K562 (cell line): Measurements from ENCODE around the gene ZMYM4. TPM values are rescaled to one million over a fixed set of nuclear protein-coding genes. Genes with fewer than 3 reads are reported as not detected.

ENCODE experiments used
- DACH1 ChIP-seq: fragments of 450-650 bp; IDR thresholded peaks from 2 replicates; pipeline ENCODE4 v1.6.1; 2018; ENCODE audit not compliant: partially characterized antibody
- FOXA3 ChIP-seq, 2 experiments: fragments of 450-650 bp in 1 of 2; sonication (generic) in 1 of 2; formaldehyde crosslinking; IDR thresholded peaks in 1 of 2; conservative IDR thresholded peaks in 1 of 2; 2 replicates each; pipeline versions ENCODE4 v1.4.0 to v1.8.0; 2020 to 2022; ENCODE audit warnings: mild to moderate bottlenecking in 2 of 2, missing genetic modification reagents in 1 of 2
- FOXM1 ChIP-seq, 2 experiments: fragments of 450-650 bp in 1 of 2; sonication (generic) in 1 of 2; formaldehyde crosslinking in 1 of 2; IDR thresholded peaks; 2 replicates each; pipeline versions ENCODE4 v1.6.1 to v1.9.0; 2017 to 2022; ENCODE audit warnings: low read depth in 2 of 2, mild to moderate bottlenecking in 2 of 2, missing genetic modification reagents in 1 of 2, moderate library complexity in 1 of 2
- HNRNPH1 ChIP-seq: fragments of 200-400 bp; formaldehyde crosslinking; optimal IDR thresholded peaks from 2 replicates; pipeline ENCODE3; 2017; ENCODE audit warnings: low read depth, mild to moderate bottlenecking, low read length, moderate library complexity
- HSF4 ChIP-seq: fragments of 250-450 bp; sonication (Bioruptor Pico); IDR thresholded peaks from 2 replicates; pipeline ENCODE4 v2.1.2; 2022; ENCODE audit warnings: mild to moderate bottlenecking, moderate library complexity, borderline replicate concordance
- KAT2B ChIP-seq: IDR thresholded peaks from one replicate; pipeline ENCODE4 v1.6.1; 2012; ENCODE audit warnings: low read depth, mild to moderate bottlenecking, control low read depth, inconsistent platforms, low read length, moderate library complexity
- NCOR1 ChIP-seq: fragments of 450-650 bp; IDR thresholded peaks from 2 replicates; pipeline ENCODE4 v1.6.1; 2016; ENCODE audit warnings: mild to moderate bottlenecking, moderate library complexity
- NR0B1 ChIP-seq: fragments of 450-650 bp; IDR thresholded peaks from one replicate; pipeline ENCODE4 v1.6.1; 2018; ENCODE audit warnings: mild to moderate bottlenecking, moderate library complexity; ENCODE audit not compliant: partially characterized antibody
- PCBP1 ChIP-seq: fragments of 200-400 bp; formaldehyde crosslinking; IDR thresholded peaks from 2 replicates; pipeline ENCODE4 v1.6.1; 2018; ENCODE audit warnings: mild to moderate bottlenecking, low read depth, low read length; ENCODE audit not compliant: poor library complexity, severe bottlenecking
- POLR2A ChIP-seq: fragments of 450-650 bp; conservative IDR thresholded peaks from 2 replicates; pipeline ENCODE4 v1.6.1; 2016
- RAD51 ChIP-seq: fragments of 450-650 bp; IDR thresholded peaks from 2 replicates; pipeline ENCODE4 v1.7.1; 2016; ENCODE audit warnings: low read depth, mild to moderate bottlenecking, borderline replicate concordance
- SRSF3 ChIP-seq: fragments of 200-400 bp; formaldehyde crosslinking; IDR thresholded peaks from 2 replicates; pipeline ENCODE4 v1.6.1; 2016; ENCODE audit warnings: mild to moderate bottlenecking, low read length, moderate library complexity; ENCODE audit not compliant: insufficient read depth
- TFAM ChIP-seq: fragments of 250-450 bp; sonication (Bioruptor Pico); conservative IDR thresholded peaks from 2 replicates; pipeline ENCODE4 v1.5.0; 2021; ENCODE audit warnings: mild to moderate bottlenecking, moderate library complexity
- TFAP4 ChIP-seq: sonication (generic); formaldehyde crosslinking; IDR thresholded peaks from 2 replicates; pipeline ENCODE4 v1.8.0; 2022; ENCODE audit warnings: missing genetic modification reagents, mild to moderate bottlenecking, moderate library complexity, borderline replicate concordance
- ZC3H11A ChIP-seq: IDR thresholded peaks from 2 replicates; pipeline ENCODE4 v1.6.1; 2012; ENCODE audit warnings: low read depth, low read length, improper control_type of control experiment
- ZFP1 ChIP-seq: fragments of 450-650 bp; formaldehyde crosslinking; IDR thresholded peaks from 2 replicates; pipeline ENCODE4 v1.4.0; 2020; ENCODE audit warnings: mild to moderate bottlenecking, mixed read lengths
- ZNF347 ChIP-seq: fragments of 450-650 bp; formaldehyde crosslinking; IDR thresholded peaks from 2 replicates; pipeline ENCODE4 v1.4.0; 2020; ENCODE audit warnings: low read depth, mild to moderate bottlenecking, moderate library complexity
- polyA plus RNA-seq, 8 experiments: library from polyadenylated mRNA; depleted of rRNA in 4 of 8; stranded (reverse) in 5 of 8; unstranded in 3 of 8; fragments of >200 nt; fragmentation: Nextera tagmentation in 2 of 8; fragmentation: Illumina TruSeq in 1 of 8; extraction: Ambion mirVana in 2 of 8; extraction: Trizol in 1 of 8; gene quantifications; 2 replicates each; pipeline versions ENCODE4 v1.2.1 to v1.2.3, GENCODE V29; 2011 to 2014; ENCODE audit warnings: inconsistent platforms in 1 of 8, missing spikeins in 1 of 8
- total RNA-seq, 7 experiments: library from RNA; depleted of rRNA in 6 of 7; stranded (reverse); fragments of >200 nt in 6 of 7; fragmentation: Illumina TruSeq in 2 of 7; extraction: Trizol in 2 of 7; gene quantifications; 2 replicates each; pipeline versions ENCODE4 v1.2.1 to v1.2.3, GENCODE V29; 2011 to 2021; ENCODE audit warnings: low replicate concordance in 1 of 7
- TF ChIP-seq, protein P1 (sequence below), 2 experiments: fragments of 450-650 bp; IDR thresholded peaks; 2 replicates each; pipeline ENCODE4 v1.6.1; 2016
- TF ChIP-seq, protein P2 (sequence below): fragments of 250-450 bp; sonication (Bioruptor Pico); IDR thresholded peaks from 2 replicates; pipeline ENCODE4 v1.8.0; 2022; ENCODE audit warnings: moderate library complexity, mild to moderate bottlenecking, inconsistent platforms
- TF ChIP-seq, protein P3 (sequence below): fragments of 250-450 bp; sonication (Bioruptor Pico); IDR thresholded peaks from 2 replicates; pipeline ENCODE4 v1.5.0; 2022; ENCODE audit warnings: mild to moderate bottlenecking

The ZMYM4 gene
- total and polyA plus RNA-seq, 9 of the 15 experiments (the other 6 are each of a cell fraction or from before 2014, with no cell fraction given), result 15.2 to 77.2 (median 63.3) TPM

- TF ChIP-seq HSF4 (CRISPR knock-in tag) (no peak), TFAM (CRISPR knock-in tag) (no peak), NR0B1 (no peak), NCOR1 (peak; percentile 88), PCBP1 (no peak), POLR2A (no peak; the same call in 1 of the 2 replicates), DACH1 (peak; percentile 85), RAD51 (peak; percentile 90), FOXM1 (IDR thresholded peaks at IDR 0.05; ENCODE audit: low read depth) (peak; percentile 71), FOXM1 (CRISPR knock-in tag; IDR thresholded peaks at IDR 0.05; ENCODE audit: low read depth) (no peak), ZC3H11A (no peak), FOXA3 (CRISPR knock-in tag; conservative IDR thresholded peaks at IDR 0.05 in 1 of 2, IDR thresholded peaks at IDR 0.05 in 1 of 2) (0 out of 4 replicates have a peak, but pooled peaks of 1 of the 2 experiments have one; percentile 8), SRSF3 (no peak), KAT2B (no peak), ZFP1 (no peak), ZNF347 (CRISPR knock-in tag) (no peak), HNRNPH1 (no peak), TFAP4 (peak; percentile 55; the same call in 1 of the 2 replicates)
- TF ChIP-seq, protein P1, sequence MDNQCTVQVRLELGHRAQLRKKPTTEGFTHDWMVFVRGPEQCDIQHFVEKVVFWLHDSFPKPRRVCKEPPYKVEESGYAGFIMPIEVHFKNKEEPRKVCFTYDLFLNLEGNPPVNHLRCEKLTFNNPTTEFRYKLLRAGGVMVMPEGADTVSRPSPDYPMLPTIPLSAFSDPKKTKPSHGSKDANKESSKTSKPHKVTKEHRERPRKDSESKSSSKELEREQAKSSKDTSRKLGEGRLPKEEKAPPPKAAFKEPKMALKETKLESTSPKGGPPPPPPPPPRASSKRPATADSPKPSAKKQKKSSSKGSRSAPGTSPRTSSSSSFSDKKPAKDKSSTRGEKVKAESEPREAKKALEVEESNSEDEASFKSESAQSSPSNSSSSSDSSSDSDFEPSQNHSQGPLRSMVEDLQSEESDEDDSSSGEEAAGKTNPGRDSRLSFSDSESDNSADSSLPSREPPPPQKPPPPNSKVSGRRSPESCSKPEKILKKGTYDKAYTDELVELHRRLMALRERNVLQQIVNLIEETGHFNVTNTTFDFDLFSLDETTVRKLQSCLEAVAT (IDR thresholded peaks at IDR 0.05), result no peak
- TF ChIP-seq, protein P2, sequence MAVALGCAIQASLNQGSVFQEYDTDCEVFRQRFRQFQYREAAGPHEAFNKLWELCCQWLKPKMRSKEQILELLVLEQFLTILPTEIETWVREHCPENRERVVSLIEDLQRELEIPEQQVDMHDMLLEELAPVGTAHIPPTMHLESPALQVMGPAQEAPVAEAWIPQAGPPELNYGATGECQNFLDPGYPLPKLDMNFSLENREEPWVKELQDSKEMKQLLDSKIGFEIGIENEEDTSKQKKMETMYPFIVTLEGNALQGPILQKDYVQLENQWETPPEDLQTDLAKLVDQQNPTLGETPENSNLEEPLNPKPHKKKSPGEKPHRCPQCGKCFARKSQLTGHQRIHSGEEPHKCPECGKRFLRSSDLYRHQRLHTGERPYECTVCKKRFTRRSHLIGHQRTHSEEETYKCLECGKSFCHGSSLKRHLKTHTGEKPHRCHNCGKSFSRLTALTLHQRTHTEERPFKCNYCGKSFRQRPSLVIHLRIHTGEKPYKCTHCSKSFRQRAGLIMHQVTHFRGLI (CRISPR knock-in tag), result no peak
- TF ChIP-seq, protein P3, sequence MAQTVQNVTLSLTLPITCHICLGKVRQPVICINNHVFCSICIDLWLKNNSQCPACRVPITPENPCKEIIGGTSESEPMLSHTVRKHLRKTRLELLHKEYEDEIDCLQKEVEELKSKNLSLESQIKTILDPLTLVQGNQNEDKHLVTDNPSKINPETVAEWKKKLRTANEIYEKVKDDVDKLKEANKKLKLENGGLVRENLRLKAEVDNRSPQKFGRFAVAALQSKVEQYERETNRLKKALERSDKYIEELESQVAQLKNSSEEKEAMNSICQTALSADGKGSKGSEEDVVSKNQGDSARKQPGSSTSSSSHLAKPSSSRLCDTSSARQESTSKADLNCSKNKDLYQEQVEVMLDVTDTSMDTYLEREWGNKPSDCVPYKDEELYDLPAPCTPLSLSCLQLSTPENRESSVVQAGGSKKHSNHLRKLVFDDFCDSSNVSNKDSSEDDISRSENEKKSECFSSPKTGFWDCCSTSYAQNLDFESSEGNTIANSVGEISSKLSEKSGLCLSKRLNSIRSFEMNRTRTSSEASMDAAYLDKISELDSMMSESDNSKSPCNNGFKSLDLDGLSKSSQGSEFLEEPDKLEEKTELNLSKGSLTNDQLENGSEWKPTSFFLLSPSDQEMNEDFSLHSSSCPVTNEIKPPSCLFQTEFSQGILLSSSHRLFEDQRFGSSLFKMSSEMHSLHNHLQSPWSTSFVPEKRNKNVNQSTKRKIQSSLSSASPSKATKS (CRISPR knock-in tag), result no peak
These were observed 10.5 kb downstream of the ZMYM4 start (continued) for GRCh38 chr1:35278886-35279554.
